Measurements from ENCODE around the gene PKP4. TPM values are rescaled to one million over a fixed set of nuclear protein-coding genes. Genes with fewer than 3 reads are reported as not detected.

The PKP4 gene
- total RNA-seq, 2 donors from 2014 or later, result 90.5 to 102 TPM

DNA sequence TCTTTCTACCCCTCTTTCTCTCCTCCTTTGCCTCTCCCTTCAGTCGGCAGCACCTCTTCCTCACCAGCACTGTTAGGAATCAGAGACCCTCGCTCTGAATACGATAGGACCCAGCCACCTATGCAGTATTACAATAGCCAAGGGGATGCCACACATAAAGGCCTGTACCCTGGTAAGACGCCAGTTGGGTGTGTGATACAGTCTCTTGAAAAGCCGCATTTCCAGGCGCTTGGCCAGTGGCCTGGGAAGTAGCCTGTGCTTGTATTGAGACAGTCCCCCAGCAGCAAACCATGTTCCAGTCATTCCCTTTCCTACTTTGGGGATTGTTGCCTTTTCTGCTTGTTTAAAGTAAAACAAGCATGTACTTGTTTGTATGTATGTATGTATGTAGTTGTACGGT is 219.9 kb downstream of the PKP4 start:
- H3K4me1 ChIP-seq (ENCODE audit: control insufficient read depth, insufficient read depth, low read length), result no peaks in the 10 kb centered on the region
- H3K9me3 Mint-ChIP-seq, result no peaks in the 10 kb centered on the region
- H3K27ac Mint-ChIP-seq, result peak overlapping the region; percentile 71
- H3K27ac ChIP-seq (ENCODE audit: low read depth, low read length), result no peak overlapping the region
- no peaks in the 10 kb centered on the region for H3K27me3 Mint-ChIP-seq (ENCODE audit: insufficient read depth)
- 92 to 96% methylated on average over 5 to 7 of the region's 7 CpGs for WGBS, 2 experiments (ENCODE audit: insufficient coverage in 1 of 2, insufficient read length in 1 of 2)
- no peaks in the 10 kb centered on the region for H3K27me3 ChIP-seq (ENCODE audit: control insufficient read depth, insufficient read depth, low read length, poor library complexity, severe bottlenecking)
- H3K36me3 ChIP-seq (ENCODE audit: control insufficient read depth, insufficient read depth, low read length), result peaks cover 57% of the 10 kb centered on the region
- H3K36me3 Mint-ChIP-seq (ENCODE audit: low read depth), result peaks cover 71% of the 10 kb centered on the region
- no peaks in the 10 kb centered on the region for H3K9me3 ChIP-seq (ENCODE audit: control insufficient read depth, low read length)
- H3K4me3 Mint-ChIP-seq, result no peak overlapping the region
- DNase-seq, result no peak
- H3K4me1 Mint-ChIP-seq, result peaks cover 6% of the 10 kb centered on the region
- no peak overlapping the region for H3K4me3 ChIP-seq (ENCODE audit: low read length)
- no peak overlapping the region for H3K9ac ChIP-seq (ENCODE audit: extremely low read depth, low read length, poor library complexity, severe bottlenecking)
- TF ChIP-seq, protein P1, sequence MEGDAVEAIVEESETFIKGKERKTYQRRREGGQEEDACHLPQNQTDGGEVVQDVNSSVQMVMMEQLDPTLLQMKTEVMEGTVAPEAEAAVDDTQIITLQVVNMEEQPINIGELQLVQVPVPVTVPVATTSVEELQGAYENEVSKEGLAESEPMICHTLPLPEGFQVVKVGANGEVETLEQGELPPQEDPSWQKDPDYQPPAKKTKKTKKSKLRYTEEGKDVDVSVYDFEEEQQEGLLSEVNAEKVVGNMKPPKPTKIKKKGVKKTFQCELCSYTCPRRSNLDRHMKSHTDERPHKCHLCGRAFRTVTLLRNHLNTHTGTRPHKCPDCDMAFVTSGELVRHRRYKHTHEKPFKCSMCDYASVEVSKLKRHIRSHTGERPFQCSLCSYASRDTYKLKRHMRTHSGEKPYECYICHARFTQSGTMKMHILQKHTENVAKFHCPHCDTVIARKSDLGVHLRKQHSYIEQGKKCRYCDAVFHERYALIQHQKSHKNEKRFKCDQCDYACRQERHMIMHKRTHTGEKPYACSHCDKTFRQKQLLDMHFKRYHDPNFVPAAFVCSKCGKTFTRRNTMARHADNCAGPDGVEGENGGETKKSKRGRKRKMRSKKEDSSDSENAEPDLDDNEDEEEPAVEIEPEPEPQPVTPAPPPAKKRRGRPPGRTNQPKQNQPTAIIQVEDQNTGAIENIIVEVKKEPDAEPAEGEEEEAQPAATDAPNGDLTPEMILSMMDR (conservative IDR thresholded peaks at IDR 0.05), result no peak

DNA sequence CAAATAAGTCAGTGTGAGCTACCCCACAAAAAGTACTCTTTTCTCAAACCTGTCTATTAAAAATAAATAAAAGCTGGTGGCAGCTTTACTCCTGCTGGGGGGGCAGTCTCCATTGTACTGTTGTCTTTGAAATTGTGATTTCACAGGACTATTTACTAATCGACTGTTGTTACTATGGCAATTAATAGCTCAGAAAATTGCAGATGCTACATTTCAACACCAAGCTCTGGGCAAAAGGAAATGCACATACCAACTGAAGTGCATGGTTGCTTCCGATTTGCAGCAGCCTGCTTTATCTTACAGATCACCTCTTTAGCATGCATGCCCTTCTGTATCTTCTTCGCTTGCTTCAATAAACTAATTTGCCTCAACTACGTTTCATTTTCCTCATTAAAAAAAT is 220.8 kb downstream of the PKP4 start:
- H3K27me3 ChIP-seq (ENCODE audit: control insufficient read depth, insufficient read depth, low read length, poor library complexity, severe bottlenecking), result no peaks in the 10 kb centered on the region
- no peaks in the 10 kb centered on the region for H3K27me3 Mint-ChIP-seq (ENCODE audit: insufficient read depth)
- no peaks in the 10 kb centered on the region for H3K9me3 ChIP-seq (ENCODE audit: control insufficient read depth, low read length)
- H3K27ac Mint-ChIP-seq, result no peak overlapping the region
- H3K4me1 Mint-ChIP-seq, result peaks cover 6% of the 10 kb centered on the region
- no peak overlapping the region for H3K9ac ChIP-seq (ENCODE audit: extremely low read depth, low read length, poor library complexity, severe bottlenecking)
- TF ChIP-seq, protein P1 (conservative IDR thresholded peaks at IDR 0.05), result no peak
- no peak overlapping the region for H3K27ac ChIP-seq (ENCODE audit: low read depth, low read length)
- 92 to 97% methylated on average over 3 to 4 of the region's 4 CpGs for WGBS, 2 experiments (ENCODE audit: insufficient coverage in 1 of 2, insufficient read length in 1 of 2)
- H3K4me3 ChIP-seq (ENCODE audit: low read length), result no peak overlapping the region
- H3K36me3 Mint-ChIP-seq (ENCODE audit: low read depth), result peaks cover 70% of the 10 kb centered on the region
- no peaks in the 10 kb centered on the region for H3K9me3 Mint-ChIP-seq
- peaks cover 57% of the 10 kb centered on the region for H3K36me3 ChIP-seq (ENCODE audit: control insufficient read depth, insufficient read depth, low read length)
- no peak overlapping the region for H3K4me3 Mint-ChIP-seq
- no peaks in the 10 kb centered on the region for H3K4me1 ChIP-seq (ENCODE audit: control insufficient read depth, insufficient read depth, low read length)
- no peak for DNase-seq

DNA sequence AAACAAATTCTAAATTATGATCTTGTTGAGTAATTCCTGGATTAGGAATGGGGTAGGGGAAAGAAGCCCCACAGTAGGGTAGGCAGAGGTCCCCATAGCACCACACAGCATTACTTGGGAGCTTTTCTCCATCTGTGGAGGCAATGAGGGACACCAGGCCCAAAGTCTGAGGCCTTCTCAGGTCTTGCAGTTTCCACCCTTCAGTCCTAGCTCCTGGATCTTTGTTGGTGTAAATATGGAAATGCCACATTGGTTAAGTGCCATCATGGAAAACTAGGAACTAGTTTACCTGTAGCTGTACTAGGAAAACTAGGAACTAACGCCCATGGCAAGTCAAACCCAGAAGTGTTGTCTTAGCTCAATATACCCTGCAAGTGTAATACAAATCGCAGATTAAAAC is 225.1 kb downstream of the PKP4 start:
- H3K9ac ChIP-seq (ENCODE audit: extremely low read depth, low read length, poor library complexity, severe bottlenecking), result no peak overlapping the region
- H3K9me3 ChIP-seq (ENCODE audit: control insufficient read depth, low read length), result no peaks in the 10 kb centered on the region
- TF ChIP-seq, protein P1 (conservative IDR thresholded peaks at IDR 0.05), result no peak
- H3K36me3 Mint-ChIP-seq (ENCODE audit: low read depth), result peaks cover 36% of the 10 kb centered on the region
- H3K36me3 ChIP-seq (ENCODE audit: control insufficient read depth, insufficient read depth, low read length), result peaks cover 25% of the 10 kb centered on the region
- 47% methylated on average over 2 of the region's 2 CpGs; no CpG with 5 or more reads in 1 of the 2 experiments for WGBS, 2 experiments (ENCODE audit: insufficient coverage in 1 of 2, insufficient read length in 1 of 2)
- no peak overlapping the region for H3K4me3 Mint-ChIP-seq
- no peaks in the 10 kb centered on the region for H3K4me1 ChIP-seq (ENCODE audit: control insufficient read depth, insufficient read depth, low read length)
- no peak overlapping the region for H3K27ac Mint-ChIP-seq
- H3K27ac ChIP-seq (ENCODE audit: low read depth, low read length), result no peak overlapping the region
- H3K4me1 Mint-ChIP-seq, result peaks cover 3% of the 10 kb centered on the region
- no peaks in the 10 kb centered on the region for H3K27me3 ChIP-seq (ENCODE audit: control insufficient read depth, insufficient read depth, low read length, poor library complexity, severe bottlenecking)
- DNase-seq, result no peak
- H3K27me3 Mint-ChIP-seq (ENCODE audit: insufficient read depth), result no peaks in the 10 kb centered on the region
- H3K4me3 ChIP-seq (ENCODE audit: low read length), result no peak overlapping the region
- no peaks in the 10 kb centered on the region for H3K9me3 Mint-ChIP-seq

Data from endodermal cell (in vitro differentiated cells).